ENCODE data around the gene MDM2. TPM values are rescaled to one million over a fixed set of nuclear protein-coding genes. Genes with fewer than 3 reads are reported as not detected.

The MDM2 gene
- total and polyA plus RNA-seq, 2 of the 13 experiments (the other 11 are each of a cell fraction or from before 2014, with no cell fraction given) = 29.3 to 314 TPM

DNA sequence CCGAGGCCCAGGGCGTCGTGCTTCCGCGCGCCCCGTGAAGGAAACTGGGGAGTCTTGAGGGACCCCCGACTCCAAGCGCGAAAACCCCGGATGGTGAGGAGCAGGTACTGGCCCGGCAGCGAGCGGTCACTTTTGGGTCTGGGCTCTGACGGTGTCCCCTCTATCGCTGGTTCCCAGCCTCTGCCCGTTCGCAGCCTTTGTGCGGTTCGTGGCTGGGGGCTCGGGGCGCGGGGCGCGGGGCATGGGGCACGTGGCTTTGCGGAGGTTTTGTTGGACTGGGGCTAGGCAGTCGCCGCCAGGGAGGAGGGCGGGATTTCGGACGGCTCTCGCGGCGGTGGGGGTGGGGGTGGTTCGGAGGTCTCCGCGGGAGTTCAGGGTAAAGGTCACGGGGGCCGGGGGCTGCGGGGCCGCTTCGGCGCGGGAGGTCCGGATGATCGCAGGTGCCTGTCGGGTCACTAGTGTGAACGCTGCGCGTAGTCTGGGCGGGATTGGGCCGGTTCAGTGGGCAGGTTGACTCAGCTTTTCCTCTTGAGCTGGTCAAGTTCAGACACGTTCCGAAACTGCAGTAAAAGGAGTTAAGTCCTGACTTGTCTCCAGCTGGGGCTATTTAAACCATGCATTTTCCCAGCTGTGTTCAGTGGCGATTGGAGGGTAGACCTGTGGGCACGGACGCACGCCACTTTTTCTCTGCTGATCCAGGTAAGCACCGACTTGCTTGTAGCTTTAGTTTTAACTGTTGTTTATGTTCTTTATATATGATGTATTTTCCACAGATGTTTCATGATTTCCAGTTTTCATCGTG, 612 bp downstream of the MDM2 start (continued):
- TF ChIP-seq, protein P1, sequence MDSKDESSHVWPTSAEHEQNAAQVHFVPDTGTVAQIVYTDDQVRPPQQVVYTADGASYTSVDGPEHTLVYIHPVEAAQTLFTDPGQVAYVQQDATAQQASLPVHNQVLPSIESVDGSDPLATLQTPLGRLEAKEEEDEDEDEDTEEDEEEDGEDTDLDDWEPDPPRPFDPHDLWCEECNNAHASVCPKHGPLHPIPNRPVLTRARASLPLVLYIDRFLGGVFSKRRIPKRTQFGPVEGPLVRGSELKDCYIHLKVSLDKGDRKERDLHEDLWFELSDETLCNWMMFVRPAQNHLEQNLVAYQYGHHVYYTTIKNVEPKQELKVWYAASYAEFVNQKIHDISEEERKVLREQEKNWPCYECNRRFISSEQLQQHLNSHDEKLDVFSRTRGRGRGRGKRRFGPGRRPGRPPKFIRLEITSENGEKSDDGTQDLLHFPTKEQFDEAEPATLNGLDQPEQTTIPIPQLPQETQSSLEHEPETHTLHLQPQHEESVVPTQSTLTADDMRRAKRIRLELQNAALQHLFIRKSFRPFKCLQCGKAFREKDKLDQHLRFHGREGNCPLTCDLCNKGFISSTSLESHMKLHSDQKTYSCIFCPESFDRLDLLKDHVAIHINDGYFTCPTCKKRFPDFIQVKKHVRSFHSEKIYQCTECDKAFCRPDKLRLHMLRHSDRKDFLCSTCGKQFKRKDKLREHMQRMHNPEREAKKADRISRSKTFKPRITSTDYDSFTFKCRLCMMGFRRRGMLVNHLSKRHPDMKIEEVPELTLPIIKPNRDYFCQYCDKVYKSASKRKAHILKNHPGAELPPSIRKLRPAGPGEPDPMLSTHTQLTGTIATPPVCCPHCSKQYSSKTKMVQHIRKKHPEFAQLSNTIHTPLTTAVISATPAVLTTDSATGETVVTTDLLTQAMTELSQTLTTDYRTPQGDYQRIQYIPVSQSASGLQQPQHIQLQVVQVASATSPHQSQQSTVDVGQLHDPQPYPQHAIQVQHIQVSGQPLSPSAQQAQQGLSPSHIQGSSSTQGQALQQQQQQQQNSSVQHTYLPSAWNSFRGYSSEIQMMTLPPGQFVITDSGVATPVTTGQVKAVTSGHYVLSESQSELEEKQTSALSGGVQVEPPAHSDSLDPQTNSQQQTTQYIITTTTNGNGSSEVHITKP (CRISPR knock-in tag; IDR thresholded peaks at IDR 0.05; ENCODE audit: low read depth) = no peak; the same call in 1 of the 2 replicates
- TF ChIP-seq FOXA1 (IDR thresholded peaks at IDR 0.05) (no peak), FOXA1 (CRISPR knock-in tag; IDR thresholded peaks at IDR 0.05) (0 out of 2 replicates have a peak, but pooled peaks have one; percentile 4), ARNT (IDR thresholded peaks at IDR 0.05) (no peak), ATF7 (IDR thresholded peaks at IDR 0.05) (no peak), ATF7 (CRISPR knock-in tag; IDR thresholded peaks at IDR 0.05) (no peak), ISL2 (CRISPR knock-in tag; IDR thresholded peaks at IDR 0.05) (peak; percentile 35; the same call in 1 of the 2 replicates), MYC (CRISPR knock-in tag; IDR thresholded peaks at IDR 0.05; ENCODE audit: borderline replicate concordance) (peak; percentile 82), RBFOX2 (IDR thresholded peaks at IDR 0.05; ENCODE audit: low read depth, low read length) (peak; percentile 94), NAIF1 (CRISPR knock-in tag; IDR thresholded peaks at IDR 0.05; ENCODE audit: borderline replicate concordance) (no peak), MXD4 (CRISPR knock-in tag; IDR thresholded peaks at IDR 0.05) (no peak), ZNF616 (CRISPR knock-in tag; IDR thresholded peaks at IDR 0.05; ENCODE audit: low read depth) (no peak), ZNF883 (CRISPR knock-in tag; IDR thresholded peaks at IDR 0.05; ENCODE audit: not compliant biosample characterization) (no peak), ETS1 (CRISPR knock-in tag; IDR thresholded peaks at IDR 0.05) (no peak), SP4 (CRISPR knock-in tag; IDR thresholded peaks at IDR 0.05) (0 out of 2 replicates have a peak, but pooled peaks have one; percentile 40), NR3C1 (CRISPR knock-in tag; IDR thresholded peaks at IDR 0.05) (no peak), SCMH1 (CRISPR knock-in tag; IDR thresholded peaks at IDR 0.05; ENCODE audit: borderline replicate concordance) (no peak), TBX2 (CRISPR knock-in tag; IDR thresholded peaks at IDR 0.05; ENCODE audit: borderline replicate concordance) (peak; percentile 78), ZNF136 (CRISPR knock-in tag; IDR thresholded peaks at IDR 0.05; ENCODE audit: low read depth) (no peak)
- TF ChIP-seq, protein P2, sequence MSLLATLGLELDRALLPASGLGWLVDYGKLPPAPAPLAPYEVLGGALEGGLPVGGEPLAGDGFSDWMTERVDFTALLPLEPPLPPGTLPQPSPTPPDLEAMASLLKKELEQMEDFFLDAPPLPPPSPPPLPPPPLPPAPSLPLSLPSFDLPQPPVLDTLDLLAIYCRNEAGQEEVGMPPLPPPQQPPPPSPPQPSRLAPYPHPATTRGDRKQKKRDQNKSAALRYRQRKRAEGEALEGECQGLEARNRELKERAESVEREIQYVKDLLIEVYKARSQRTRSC (CRISPR knock-in tag; IDR thresholded peaks at IDR 0.05; ENCODE audit: low read depth) = no peak
- TF ChIP-seq, protein P3, sequence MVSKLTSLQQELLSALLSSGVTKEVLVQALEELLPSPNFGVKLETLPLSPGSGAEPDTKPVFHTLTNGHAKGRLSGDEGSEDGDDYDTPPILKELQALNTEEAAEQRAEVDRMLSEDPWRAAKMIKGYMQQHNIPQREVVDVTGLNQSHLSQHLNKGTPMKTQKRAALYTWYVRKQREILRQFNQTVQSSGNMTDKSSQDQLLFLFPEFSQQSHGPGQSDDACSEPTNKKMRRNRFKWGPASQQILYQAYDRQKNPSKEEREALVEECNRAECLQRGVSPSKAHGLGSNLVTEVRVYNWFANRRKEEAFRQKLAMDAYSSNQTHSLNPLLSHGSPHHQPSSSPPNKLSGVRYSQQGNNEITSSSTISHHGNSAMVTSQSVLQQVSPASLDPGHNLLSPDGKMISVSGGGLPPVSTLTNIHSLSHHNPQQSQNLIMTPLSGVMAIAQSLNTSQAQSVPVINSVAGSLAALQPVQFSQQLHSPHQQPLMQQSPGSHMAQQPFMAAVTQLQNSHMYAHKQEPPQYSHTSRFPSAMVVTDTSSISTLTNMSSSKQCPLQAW (CRISPR knock-in tag; IDR thresholded peaks at IDR 0.05) = 0 out of 2 replicates have a peak, but pooled peaks have one; percentile 25
- TF ChIP-seq, protein P4, sequence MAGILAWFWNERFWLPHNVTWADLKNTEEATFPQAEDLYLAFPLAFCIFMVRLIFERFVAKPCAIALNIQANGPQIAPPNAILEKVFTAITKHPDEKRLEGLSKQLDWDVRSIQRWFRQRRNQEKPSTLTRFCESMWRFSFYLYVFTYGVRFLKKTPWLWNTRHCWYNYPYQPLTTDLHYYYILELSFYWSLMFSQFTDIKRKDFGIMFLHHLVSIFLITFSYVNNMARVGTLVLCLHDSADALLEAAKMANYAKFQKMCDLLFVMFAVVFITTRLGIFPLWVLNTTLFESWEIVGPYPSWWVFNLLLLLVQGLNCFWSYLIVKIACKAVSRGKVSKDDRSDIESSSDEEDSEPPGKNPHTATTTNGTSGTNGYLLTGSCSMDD (CRISPR knock-in tag; IDR thresholded peaks at IDR 0.05) = no peak

Data from HepG2 (cell line).